HepG2 (cell line): ENCODE data around the gene TMIGD2. TPM values are rescaled to one million over a fixed set of nuclear protein-coding genes. Genes with fewer than 3 reads are reported as not detected.
A peak's percentile ranks its signal among the peaks of the same experiment; 100 is the strongest.

Source experiments
- ATF1 ChIP-seq: IDR thresholded peaks from 2 replicates; pipeline ENCODE4 v1.6.1; 2016; ENCODE audit warnings: mild to moderate bottlenecking, control low read depth
- GPN1 ChIP-seq: sonication (generic); formaldehyde crosslinking; IDR thresholded peaks from 2 replicates; pipeline ENCODE4 v1.5.1; 2020; ENCODE audit warnings: missing genetic modification reagents, borderline replicate concordance
- IRF2 ChIP-seq: IDR thresholded peaks from 2 replicates; pipeline ENCODE4 v1.6.1; 2018; ENCODE audit warnings: missing genetic modification reagents, missing compliant biosample characterization
- KAT7 ChIP-seq: IDR thresholded peaks from 2 replicates; pipeline ENCODE4 v1.6.1; 2018; ENCODE audit warnings: borderline replicate concordance, missing compliant biosample characterization
- KDM6A ChIP-seq: IDR thresholded peaks from 2 replicates; pipeline ENCODE4 v1.6.1; 2016; ENCODE audit warnings: low read depth
- NR2F2 ChIP-seq: IDR thresholded peaks from 2 replicates; pipeline ENCODE4 v1.6.1; 2012; ENCODE audit warnings: low read depth, inconsistent platforms, borderline replicate concordance
- SRSF1 ChIP-seq: fragments of 200-400 bp; formaldehyde crosslinking; optimal IDR thresholded peaks from 2 replicates; pipeline ENCODE3; 2017; ENCODE audit warnings: mild to moderate bottlenecking, low read depth, low read length, moderate library complexity
- TARDBP ChIP-seq: sonication (generic); formaldehyde crosslinking; IDR thresholded peaks from 2 replicates; pipeline ENCODE4 v1.8.0; 2022; ENCODE audit warnings: mild to moderate bottlenecking, missing genetic modification reagents
- ZMYM3 ChIP-seq: sonication (generic); formaldehyde crosslinking; IDR thresholded peaks from 2 replicates; pipeline ENCODE4 v1.5.1; 2020; ENCODE audit warnings: mild to moderate bottlenecking, missing genetic modification reagents
- ZNF207 ChIP-seq: fragments of 450-650 bp; IDR thresholded peaks from 2 replicates; pipeline ENCODE4 v1.6.1; 2016; ENCODE audit warnings: antibody characterized with exemption, borderline replicate concordance
- ZNF263 ChIP-seq: sonication (generic); formaldehyde crosslinking; IDR thresholded peaks from 2 replicates; pipeline ENCODE4 v1.4.0; 2020; ENCODE audit warnings: missing genetic modification reagents
- ZNF264 ChIP-seq: sonication (generic); formaldehyde crosslinking; IDR thresholded peaks from 2 replicates; pipeline ENCODE4 v1.4.0; 2020; ENCODE audit warnings: missing genetic modification reagents
- ZNF780A ChIP-seq: sonication (generic); formaldehyde crosslinking; IDR thresholded peaks from 2 replicates; pipeline ENCODE4 v1.8.0; 2022; ENCODE audit warnings: mild to moderate bottlenecking, missing genetic modification reagents, moderate library complexity
- ZSCAN12 ChIP-seq: sonication (generic); formaldehyde crosslinking; IDR thresholded peaks from 2 replicates; pipeline ENCODE4 v1.9.0; 2021; ENCODE audit warnings: mild to moderate bottlenecking, missing genetic modification reagents
- polyA plus RNA-seq, 8 experiments: library from polyadenylated mRNA; depleted of rRNA in 3 of 8; stranded (reverse) in 7 of 8; unstranded in 1 of 8; fragments of >200 nt; fragmentation: Illumina TruSeq in 4 of 8; extraction: Trizol in 4 of 8; gene quantifications; 2 replicates each; pipeline versions ENCODE4 v1.2.1 to v1.2.3, GENCODE V29; 2011 to 2016; ENCODE audit warnings: low read depth in 4 of 8, missing spikeins in 1 of 8, mixed read lengths in 1 of 8; ENCODE audit not compliant: insufficient read depth in 1 of 8
- total RNA-seq, 5 experiments: library from RNA; depleted of rRNA; stranded (reverse); fragments of >200 nt; fragmentation: Illumina TruSeq; extraction: Trizol; gene quantifications; 2 replicates each; pipeline ENCODE4 v1.2.3, GENCODE V29; 2016; ENCODE audit warnings: low read depth in 1 of 5
- TF ChIP-seq, protein P1 (sequence below), 2 experiments: IDR thresholded peaks; 2 replicates each; pipeline ENCODE4 v1.6.1; 2011 to 2012; ENCODE audit warnings: low read length in 2 of 2, borderline replicate concordance in 1 of 2, low read depth in 1 of 2, mild to moderate bottlenecking in 1 of 2, moderate library complexity in 1 of 2
- TF ChIP-seq, protein P2 (sequence below): sonication (generic); formaldehyde crosslinking; IDR thresholded peaks from 2 replicates; pipeline ENCODE4 v1.4.0; 2020; ENCODE audit warnings: missing genetic modification reagents
- TF ChIP-seq, protein P3 (sequence below): sonication (generic); formaldehyde crosslinking; IDR thresholded peaks from 2 replicates; pipeline ENCODE4 v1.9.0; 2022; ENCODE audit warnings: missing genetic modification reagents, mild to moderate bottlenecking, borderline replicate concordance
- TF ChIP-seq, protein P4 (sequence below): IDR thresholded peaks from 2 replicates; pipeline ENCODE4 v1.4.0; 2020; ENCODE audit warnings: mild to moderate bottlenecking, missing genetic modification reagents

Gene TMIGD2
- total and polyA plus RNA-seq, 2 of the 13 experiments (the other 11 are each of a cell fraction or from before 2014, with no cell fraction given) = 0.11 to 1.0 TPM

DNA sequence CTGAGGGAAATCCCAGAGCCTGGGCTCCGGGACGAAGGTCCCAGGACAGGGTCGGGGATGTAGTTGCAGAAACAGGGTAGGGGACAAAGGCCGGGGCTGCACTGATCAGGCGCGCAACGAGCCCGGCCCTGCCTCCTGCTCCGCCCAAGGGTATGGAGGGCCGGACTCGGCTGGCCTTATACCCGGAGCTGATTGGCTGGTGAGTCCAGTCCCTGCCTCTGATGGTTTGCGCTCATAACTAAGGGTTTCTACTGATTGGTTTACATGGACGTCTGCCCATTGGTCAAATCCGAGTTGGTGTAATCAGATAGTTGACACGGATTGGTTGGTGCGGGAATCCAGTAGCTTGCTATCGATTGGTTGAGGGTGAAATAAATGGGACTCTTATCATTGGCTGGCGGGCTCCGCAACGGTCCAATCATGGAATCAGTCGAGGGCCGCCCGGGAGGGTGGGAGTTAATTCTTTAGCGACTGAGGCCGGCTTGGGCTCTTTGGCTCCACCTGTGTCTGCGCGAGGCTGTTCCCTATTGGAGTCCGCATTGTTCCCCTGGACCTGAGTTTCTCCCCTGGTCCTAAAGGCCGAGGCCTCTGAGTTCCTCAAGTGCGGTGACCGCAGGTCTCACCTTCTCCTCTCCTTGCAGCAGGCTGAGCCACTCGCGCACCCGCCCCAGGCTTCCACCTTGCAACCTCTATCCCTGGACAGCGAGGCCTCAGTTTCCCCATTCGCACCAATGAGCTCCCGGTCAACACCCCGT is 40.6 kb upstream of the TMIGD2 start (continued):
- TF ChIP-seq, protein P1, sequence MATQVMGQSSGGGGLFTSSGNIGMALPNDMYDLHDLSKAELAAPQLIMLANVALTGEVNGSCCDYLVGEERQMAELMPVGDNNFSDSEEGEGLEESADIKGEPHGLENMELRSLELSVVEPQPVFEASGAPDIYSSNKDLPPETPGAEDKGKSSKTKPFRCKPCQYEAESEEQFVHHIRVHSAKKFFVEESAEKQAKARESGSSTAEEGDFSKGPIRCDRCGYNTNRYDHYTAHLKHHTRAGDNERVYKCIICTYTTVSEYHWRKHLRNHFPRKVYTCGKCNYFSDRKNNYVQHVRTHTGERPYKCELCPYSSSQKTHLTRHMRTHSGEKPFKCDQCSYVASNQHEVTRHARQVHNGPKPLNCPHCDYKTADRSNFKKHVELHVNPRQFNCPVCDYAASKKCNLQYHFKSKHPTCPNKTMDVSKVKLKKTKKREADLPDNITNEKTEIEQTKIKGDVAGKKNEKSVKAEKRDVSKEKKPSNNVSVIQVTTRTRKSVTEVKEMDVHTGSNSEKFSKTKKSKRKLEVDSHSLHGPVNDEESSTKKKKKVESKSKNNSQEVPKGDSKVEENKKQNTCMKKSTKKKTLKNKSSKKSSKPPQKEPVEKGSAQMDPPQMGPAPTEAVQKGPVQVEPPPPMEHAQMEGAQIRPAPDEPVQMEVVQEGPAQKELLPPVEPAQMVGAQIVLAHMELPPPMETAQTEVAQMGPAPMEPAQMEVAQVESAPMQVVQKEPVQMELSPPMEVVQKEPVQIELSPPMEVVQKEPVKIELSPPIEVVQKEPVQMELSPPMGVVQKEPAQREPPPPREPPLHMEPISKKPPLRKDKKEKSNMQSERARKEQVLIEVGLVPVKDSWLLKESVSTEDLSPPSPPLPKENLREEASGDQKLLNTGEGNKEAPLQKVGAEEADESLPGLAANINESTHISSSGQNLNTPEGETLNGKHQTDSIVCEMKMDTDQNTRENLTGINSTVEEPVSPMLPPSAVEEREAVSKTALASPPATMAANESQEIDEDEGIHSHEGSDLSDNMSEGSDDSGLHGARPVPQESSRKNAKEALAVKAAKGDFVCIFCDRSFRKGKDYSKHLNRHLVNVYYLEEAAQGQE (IDR thresholded peaks at IDR 0.05; ENCODE audit: borderline replicate concordance in 1 of 2, low read depth in 1 of 2, low read length in 2 of 2) = peak in 1 of 2 experiments; percentile 46; a peak in 1 of 4 replicates
- TF ChIP-seq TARDBP (CRISPR knock-in tag) (peak; percentile 68; the same call in 1 of the 2 replicates), GPN1 (no peak), IRF2 (CRISPR knock-in tag) (peak; percentile 48; the same call in 1 of the 2 replicates), NR2F2 (peak; percentile 39; the same call in 1 of the 2 replicates), ZNF207 (no peak), ZNF264 (CRISPR knock-in tag) (0 out of 2 replicates have a peak, but pooled peaks have one; percentile 53), ZMYM3 (peak; percentile 45; the same call in 1 of the 2 replicates), SRSF1 (peak; percentile 59), KDM6A (peak; percentile 82), KAT7 (peak; percentile 15; the same call in 1 of the 2 replicates), ZSCAN12 (CRISPR knock-in tag) (no peak), ZNF263 (CRISPR knock-in tag) (0 out of 2 replicates have a peak, but pooled peaks have one; percentile 42), ATF1 (CRISPR knock-in tag) (peak; percentile 78), ZNF780A (CRISPR knock-in tag) (no peak)
- TF ChIP-seq, protein P2, sequence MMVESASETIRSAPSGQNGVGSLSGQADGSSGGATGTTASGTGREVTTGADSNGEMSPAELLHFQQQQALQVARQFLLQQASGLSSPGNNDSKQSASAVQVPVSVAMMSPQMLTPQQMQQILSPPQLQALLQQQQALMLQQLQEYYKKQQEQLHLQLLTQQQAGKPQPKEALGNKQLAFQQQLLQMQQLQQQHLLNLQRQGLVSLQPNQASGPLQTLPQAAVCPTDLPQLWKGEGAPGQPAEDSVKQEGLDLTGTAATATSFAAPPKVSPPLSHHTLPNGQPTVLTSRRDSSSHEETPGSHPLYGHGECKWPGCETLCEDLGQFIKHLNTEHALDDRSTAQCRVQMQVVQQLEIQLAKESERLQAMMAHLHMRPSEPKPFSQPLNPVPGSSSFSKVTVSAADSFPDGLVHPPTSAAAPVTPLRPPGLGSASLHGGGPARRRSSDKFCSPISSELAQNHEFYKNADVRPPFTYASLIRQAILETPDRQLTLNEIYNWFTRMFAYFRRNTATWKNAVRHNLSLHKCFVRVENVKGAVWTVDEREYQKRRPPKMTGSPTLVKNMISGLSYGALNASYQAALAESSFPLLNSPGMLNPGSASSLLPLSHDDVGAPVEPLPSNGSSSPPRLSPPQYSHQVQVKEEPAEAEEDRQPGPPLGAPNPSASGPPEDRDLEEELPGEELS = peak; percentile 50; the same call in 1 of the 2 replicates
- TF ChIP-seq, protein P3, sequence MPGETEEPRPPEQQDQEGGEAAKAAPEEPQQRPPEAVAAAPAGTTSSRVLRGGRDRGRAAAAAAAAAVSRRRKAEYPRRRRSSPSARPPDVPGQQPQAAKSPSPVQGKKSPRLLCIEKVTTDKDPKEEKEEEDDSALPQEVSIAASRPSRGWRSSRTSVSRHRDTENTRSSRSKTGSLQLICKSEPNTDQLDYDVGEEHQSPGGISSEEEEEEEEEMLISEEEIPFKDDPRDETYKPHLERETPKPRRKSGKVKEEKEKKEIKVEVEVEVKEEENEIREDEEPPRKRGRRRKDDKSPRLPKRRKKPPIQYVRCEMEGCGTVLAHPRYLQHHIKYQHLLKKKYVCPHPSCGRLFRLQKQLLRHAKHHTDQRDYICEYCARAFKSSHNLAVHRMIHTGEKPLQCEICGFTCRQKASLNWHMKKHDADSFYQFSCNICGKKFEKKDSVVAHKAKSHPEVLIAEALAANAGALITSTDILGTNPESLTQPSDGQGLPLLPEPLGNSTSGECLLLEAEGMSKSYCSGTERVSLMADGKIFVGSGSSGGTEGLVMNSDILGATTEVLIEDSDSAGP (CRISPR knock-in tag) = peak; percentile 61; the same call in 1 of the 2 replicates
- TF ChIP-seq, protein P4, sequence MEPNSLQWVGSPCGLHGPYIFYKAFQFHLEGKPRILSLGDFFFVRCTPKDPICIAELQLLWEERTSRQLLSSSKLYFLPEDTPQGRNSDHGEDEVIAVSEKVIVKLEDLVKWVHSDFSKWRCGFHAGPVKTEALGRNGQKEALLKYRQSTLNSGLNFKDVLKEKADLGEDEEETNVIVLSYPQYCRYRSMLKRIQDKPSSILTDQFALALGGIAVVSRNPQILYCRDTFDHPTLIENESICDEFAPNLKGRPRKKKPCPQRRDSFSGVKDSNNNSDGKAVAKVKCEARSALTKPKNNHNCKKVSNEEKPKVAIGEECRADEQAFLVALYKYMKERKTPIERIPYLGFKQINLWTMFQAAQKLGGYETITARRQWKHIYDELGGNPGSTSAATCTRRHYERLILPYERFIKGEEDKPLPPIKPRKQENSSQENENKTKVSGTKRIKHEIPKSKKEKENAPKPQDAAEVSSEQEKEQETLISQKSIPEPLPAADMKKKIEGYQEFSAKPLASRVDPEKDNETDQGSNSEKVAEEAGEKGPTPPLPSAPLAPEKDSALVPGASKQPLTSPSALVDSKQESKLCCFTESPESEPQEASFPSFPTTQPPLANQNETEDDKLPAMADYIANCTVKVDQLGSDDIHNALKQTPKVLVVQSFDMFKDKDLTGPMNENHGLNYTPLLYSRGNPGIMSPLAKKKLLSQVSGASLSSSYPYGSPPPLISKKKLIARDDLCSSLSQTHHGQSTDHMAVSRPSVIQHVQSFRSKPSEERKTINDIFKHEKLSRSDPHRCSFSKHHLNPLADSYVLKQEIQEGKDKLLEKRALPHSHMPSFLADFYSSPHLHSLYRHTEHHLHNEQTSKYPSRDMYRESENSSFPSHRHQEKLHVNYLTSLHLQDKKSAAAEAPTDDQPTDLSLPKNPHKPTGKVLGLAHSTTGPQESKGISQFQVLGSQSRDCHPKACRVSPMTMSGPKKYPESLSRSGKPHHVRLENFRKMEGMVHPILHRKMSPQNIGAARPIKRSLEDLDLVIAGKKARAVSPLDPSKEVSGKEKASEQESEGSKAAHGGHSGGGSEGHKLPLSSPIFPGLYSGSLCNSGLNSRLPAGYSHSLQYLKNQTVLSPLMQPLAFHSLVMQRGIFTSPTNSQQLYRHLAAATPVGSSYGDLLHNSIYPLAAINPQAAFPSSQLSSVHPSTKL (CRISPR knock-in tag) = peak; percentile 48; the same call in 1 of the 2 replicates
